ENCODE measurements around the gene TNFSF13. TPM values are rescaled to one million over a fixed set of nuclear protein-coding genes. Genes with fewer than 3 reads are reported as not detected.

Gene TNFSF13
- total RNA-seq, 4 donors from 2014 or later: 9.6 to 26.6 (median 15.5) TPM

GRCh38 chr17:7606280-7606679, 47.7 kb downstream of the TNFSF13 start:
- H3K36me3 ChIP-seq: peaks cover 56% of the 10 kb centered on the region
- H3K4me1 ChIP-seq: peaks cover 16% of the 10 kb centered on the region
- 95% methylated on average over 4 of the region's 4 CpGs for WGBS
- no peaks in the 10 kb centered on the region for H3K27me3 ChIP-seq
- H3K27ac ChIP-seq: no peak overlapping the region
- H3K4me3 ChIP-seq: no peak overlapping the region
- no peak for DNase-seq (ENCODE audit: low spot score in 2 of 2)
- H3K9me3 ChIP-seq: no peaks in the 10 kb centered on the region
- TF ChIP-seq POLR2AphosphoS5 (IDR thresholded peaks at IDR 0.05): no peak

GRCh38 chr17:7610641-7611040, 52.1 kb downstream of the TNFSF13 start:
- Histone ChIP-seq H3K4me3 (no peak overlapping the region), H3K9me3 (no peaks in the 10 kb centered on the region), H3K36me3 (peaks cover 14% of the 10 kb centered on the region), H3K4me1 (peaks cover 49% of the 10 kb centered on the region), H3K27ac (no peak overlapping the region), H3K27me3 (no peaks in the 10 kb centered on the region)
- TF ChIP-seq CTCF (IDR thresholded peaks at IDR 0.05) (no peak), EP300 (IDR thresholded peaks at IDR 0.05) (no peak), POLR2AphosphoS5 (IDR thresholded peaks at IDR 0.05) (no peak), POLR2A (IDR thresholded peaks at IDR 0.05) (no peak)
- WGBS: 88% methylated on average over 2 of the region's 2 CpGs
- DNase-seq (ENCODE audit: low spot score in 2 of 2): no peak

Other genes starting within 250 kb of the TNFSF13 start
- gene GPS2, start 243.4 kb upstream of the TNFSF13 start, total RNA-seq: 100 to 1,000 TPM in 1 of 4 donors, 10 to 100 TPM in 3; 77.4 to 123 (median 87.0) TPM
- 10 to 100 TPM; 11.7 to 51.3 (median 20.6) TPM for gene NEURL4, start 229.4 kb upstream of the TNFSF13 start, total RNA-seq
- gene ACAP1, start 222.2 kb upstream of the TNFSF13 start, total RNA-seq: 10 to 100 TPM in 1 of 4 donors, 1 to 10 TPM in 2, under 1 TPM in 1; 0.70 to 12.4 (median 4.5) TPM
- gene KCTD11, start 206.6 kb upstream of the TNFSF13 start, total RNA-seq: 10 to 100 TPM in 3 of 4 donors, 1 to 10 TPM in 1; 9.1 to 50.1 (median 32.4) TPM
- under 1 TPM in 1 of 4 donors, not detected in 3; 0.44 TPM for gene TMEM95, start 203.6 kb upstream of the TNFSF13 start, total RNA-seq
- gene TNK1, start 177.7 kb upstream of the TNFSF13 start, total RNA-seq: 10 to 100 TPM; 15.3 to 42.9 (median 20.7) TPM
- 10 to 100 TPM; 21.6 to 55.3 (median 40.7) TPM for gene PLSCR3, start 164.2 kb upstream of the TNFSF13 start, total RNA-seq
- gene TMEM256, start 154.7 kb upstream of the TNFSF13 start, total RNA-seq: 100 to 1,000 TPM in 2 of 4 donors, 10 to 100 TPM in 2; 53.5 to 128 (median 89.6) TPM
- gene NLGN2, start 150.9 kb upstream of the TNFSF13 start, total RNA-seq: 10 to 100 TPM in 1 of 4 donors, 1 to 10 TPM in 3; 5.9 to 17.9 (median 8.1) TPM
- gene SPEM1, start 138.4 kb upstream of the TNFSF13 start, total RNA-seq: not detected
- gene SPEM2, start 133.1 kb upstream of the TNFSF13 start, total RNA-seq: not detected
- gene SPEM3, start 129.9 kb upstream of the TNFSF13 start, total RNA-seq: not detected
- 10 to 100 TPM; 18.7 to 24.5 (median 19.5) TPM for gene TMEM102, start 123.3 kb upstream of the TNFSF13 start, total RNA-seq
- gene FGF11, start 119.2 kb upstream of the TNFSF13 start, total RNA-seq: 10 to 100 TPM; 10.3 to 28.5 (median 12.5) TPM
- gene CHRNB1, start 113.7 kb upstream of the TNFSF13 start, total RNA-seq: 10 to 100 TPM in 2 of 4 donors, 1 to 10 TPM in 2; 7.3 to 11.3 (median 9.7) TPM
- 10 to 100 TPM; 36.1 to 65.7 (median 45.3) TPM for gene ZBTB4, start 79.1 kb upstream of the TNFSF13 start, total RNA-seq
- gene SLC35G6, start 77.3 kb upstream of the TNFSF13 start, total RNA-seq: not detected
- gene POLR2A, start 74.4 kb upstream of the TNFSF13 start, total RNA-seq: 100 to 1,000 TPM; 104 to 194 (median 140) TPM
- 10 to 100 TPM; 12.7 to 28.4 (median 18.0) TPM for gene TNFSF12, start 9.7 kb upstream of the TNFSF13 start, total RNA-seq
- 10 to 100 TPM; 40.2 to 53.5 (median 51.6) TPM for gene SENP3, start 3.2 kb downstream of the TNFSF13 start, total RNA-seq
- 10 to 100 TPM in 1 of 4 donors, 1 to 10 TPM in 3; 5.0 to 13.2 (median 9.6) TPM for gene CD68, start 20.9 kb downstream of the TNFSF13 start, total RNA-seq
- gene MPDU1, start 25.1 kb downstream of the TNFSF13 start, total RNA-seq: 100 to 1,000 TPM in 1 of 4 donors, 10 to 100 TPM in 3; 54.3 to 104 (median 86.3) TPM
- gene SOX15, start 31.3 kb downstream of the TNFSF13 start, total RNA-seq: 100 to 1,000 TPM in 2 of 4 donors, 10 to 100 TPM in 2; 68.0 to 140 (median 102) TPM
- 10 to 100 TPM; 21.0 to 25.6 (median 22.5) TPM for gene FXR2, start 56.1 kb downstream of the TNFSF13 start, total RNA-seq
- gene SAT2, start 69.1 kb downstream of the TNFSF13 start, total RNA-seq: 10 to 100 TPM; 28.7 to 58.8 (median 39.9) TPM
- not detected for gene SHBG, start 71.4 kb downstream of the TNFSF13 start, total RNA-seq
- 1 to 10 TPM in 1 of 4 donors, under 1 TPM in 3; 0.49 to 4.2 (median 0.74) TPM for gene ATP1B2, start 92.2 kb downstream of the TNFSF13 start, total RNA-seq
- gene TP53, start 128.7 kb downstream of the TNFSF13 start, total RNA-seq: 10 to 100 TPM; 37.2 to 77.2 (median 65.2) TPM
- 1 to 10 TPM; 3.9 to 7.6 (median 5.5) TPM for gene WRAP53, start 129.7 kb downstream of the TNFSF13 start, total RNA-seq
- 1 to 10 TPM; 6.2 to 9.2 (median 9.0) TPM for gene EFNB3, start 146.5 kb downstream of the TNFSF13 start, total RNA-seq
- gene DNAH2, start 159.0 kb downstream of the TNFSF13 start, total RNA-seq: under 1 TPM in 2 of 4 donors, not detected in 2; 0.08 to 0.19 TPM

Measured in suprapubic skin (tissue), 4 donors.